H9 (cell line): ENCODE data around the gene GAGE13. TPM values are rescaled to one million over a fixed set of nuclear protein-coding genes. Genes with fewer than 3 reads are reported as not detected.

ENCODE experiments used
- DNase-seq: peaks from one replicate; pipeline ENCODE4 v3.0.0-alpha.2; 2017
- H2AFZ ChIP-seq: one replicate; pipeline ENCODE4 v1.6.1; 2013; ENCODE audit warnings: mild to moderate bottlenecking, low read length, control low read depth, moderate library complexity
- H2AK5ac ChIP-seq: 2 replicates; pipeline ENCODE4 v1.6.1; 2013; ENCODE audit warnings: low read length, control low read depth, mixed read lengths; ENCODE audit not compliant: insufficient read length
- H2BK120ac ChIP-seq: one replicate; pipeline ENCODE4 v1.6.1; 2013; ENCODE audit warnings: low read depth, mild to moderate bottlenecking, low read length, control low read depth, inconsistent platforms; ENCODE audit not compliant: poor library complexity, severe bottlenecking
- H2BK12ac ChIP-seq: 2 replicates; pipeline ENCODE4 v1.6.1; 2013; ENCODE audit warnings: low read length, control low read depth, mixed read lengths, low read depth; ENCODE audit not compliant: insufficient read length
- H2BK15ac ChIP-seq: 2 replicates; pipeline ENCODE4 v1.6.1; 2013; ENCODE audit warnings: low read depth, low read length, control low read depth
- H2BK20ac ChIP-seq: one replicate; pipeline ENCODE4 v1.6.1; 2013; ENCODE audit warnings: low read depth, mild to moderate bottlenecking, low read length, control low read depth, inconsistent platforms; ENCODE audit not compliant: poor library complexity, severe bottlenecking
- H2BK5ac ChIP-seq: 2 replicates; pipeline ENCODE4 v1.6.1; 2013; ENCODE audit warnings: low read length, control low read depth, mixed read lengths; ENCODE audit not compliant: insufficient read length
- H3K14ac ChIP-seq: 2 replicates; pipeline ENCODE4 v1.6.1; 2013; ENCODE audit warnings: low read length, control low read depth; ENCODE audit not compliant: insufficient read depth
- H3K18ac ChIP-seq: 2 replicates; pipeline ENCODE4 v1.6.1; 2013; ENCODE audit warnings: low read depth, mild to moderate bottlenecking, mixed read lengths, low read length, control low read depth; ENCODE audit not compliant: insufficient read length
- H3K23ac ChIP-seq: 2 replicates; pipeline ENCODE4 v1.6.1; 2013; ENCODE audit warnings: low read length, control low read depth, mixed read lengths, low read depth; ENCODE audit not compliant: insufficient read length
- H3K23me2 ChIP-seq: 2 replicates; pipeline ENCODE4 v1.6.1; 2013; ENCODE audit warnings: low read depth, mild to moderate bottlenecking, mixed read lengths, low read length, control low read depth; ENCODE audit not compliant: insufficient read length, poor library complexity, severe bottlenecking
- H3K27ac ChIP-seq: 2 replicates; pipeline ENCODE4 v1.5.1; 2013; ENCODE audit warnings: low read length, control low read depth, mixed read lengths, low read depth; ENCODE audit not compliant: insufficient read length
- H3K27me3 ChIP-seq: 2 replicates; pipeline ENCODE4 v1.6.1; 2013; ENCODE audit warnings: low read length, control low read depth, inconsistent platforms; ENCODE audit not compliant: insufficient read depth
- H3K4ac ChIP-seq: 2 replicates; pipeline ENCODE4 v1.6.1; 2013; ENCODE audit warnings: low read depth, mild to moderate bottlenecking, control low read depth, inconsistent platforms, low read length, moderate library complexity
- H3K4me1 ChIP-seq: 2 replicates; pipeline ENCODE4 v1.6.1; 2013; ENCODE audit warnings: low read length, control low read depth, inconsistent platforms; ENCODE audit not compliant: insufficient read depth
- H3K4me2 ChIP-seq: 2 replicates; pipeline ENCODE4 v1.6.1; 2013; ENCODE audit warnings: low read length, control low read depth, mixed read lengths; ENCODE audit not compliant: insufficient read length, insufficient read depth
- H3K56ac ChIP-seq: 2 replicates; pipeline ENCODE4 v1.6.1; 2013; ENCODE audit warnings: low read depth, mild to moderate bottlenecking, mixed read lengths, low read length, control low read depth; ENCODE audit not compliant: insufficient read length
- H3K79me1 ChIP-seq: 2 replicates; pipeline ENCODE4 v1.6.1; 2013; ENCODE audit warnings: low read depth, mild to moderate bottlenecking, moderate library complexity, low read length, control low read depth, inconsistent platforms; ENCODE audit not compliant: insufficient read depth, poor library complexity, severe bottlenecking
- H3K79me2 ChIP-seq: 2 replicates; pipeline ENCODE4 v1.6.1; 2013; ENCODE audit warnings: low read length, control low read depth, inconsistent platforms; ENCODE audit not compliant: insufficient read depth
- H3K9ac ChIP-seq: 2 replicates; pipeline ENCODE4 v1.6.1; 2013; ENCODE audit warnings: low read length, control low read depth, mixed read lengths; ENCODE audit not compliant: insufficient read length; ENCODE audit errors: extremely low read depth
- H3K9me3 ChIP-seq: one replicate; pipeline ENCODE4 v1.6.1; 2013; ENCODE audit warnings: low read depth, low read length, inconsistent platforms; ENCODE audit not compliant: control insufficient read depth
- H3T11ph ChIP-seq: one replicate; pipeline ENCODE4 v1.6.1; 2013; ENCODE audit warnings: mild to moderate bottlenecking, low read length, control low read depth, inconsistent platforms
- H4K20me1 ChIP-seq: one replicate; pipeline ENCODE4 v1.6.1; 2013; ENCODE audit not compliant: control insufficient read depth, insufficient read length, insufficient read depth
- H4K5ac ChIP-seq: 2 replicates; pipeline ENCODE4 v1.6.1; 2013; ENCODE audit warnings: low read depth, mild to moderate bottlenecking, mixed read lengths, low read length, control low read depth; ENCODE audit not compliant: insufficient read length
- H4K8ac ChIP-seq: replicated peaks from 2 replicates; pipeline ENCODE4 v1.6.1; 2013; ENCODE audit warnings: low read length, control low read depth, mixed read lengths, low read depth; ENCODE audit not compliant: insufficient read length
- H4K91ac ChIP-seq: 2 replicates; pipeline ENCODE4 v1.6.1; 2013; ENCODE audit warnings: low read depth, mild to moderate bottlenecking, moderate library complexity, mixed read lengths, low read length, control low read depth; ENCODE audit not compliant: insufficient read length
- H3K27ac Mint-ChIP-seq, 3 experiments: 2 replicates in 2 of 3; 3 replicates in 1 of 3; pipeline ENCODE4 v1.8.0; 2020 to 2021; ENCODE audit warnings: mixed read lengths in 3 of 3, mild to moderate bottlenecking in 1 of 3, moderate library complexity in 1 of 3
- H3K27me3 Mint-ChIP-seq: 2 replicates; pipeline ENCODE4 v1.8.0; 2021; ENCODE audit warnings: low read depth, mild to moderate bottlenecking, moderate library complexity, mixed read lengths
- H3K36me3 Mint-ChIP-seq, 3 experiments: 2 replicates in 2 of 3; 3 replicates in 1 of 3; pipeline ENCODE4 v1.8.0; 2020 to 2021; ENCODE audit warnings: low read depth in 3 of 3, mixed read lengths in 3 of 3; ENCODE audit not compliant: insufficient read depth in 1 of 3
- H3K4me1 Mint-ChIP-seq, 2 experiments: 2 replicates each; pipeline ENCODE4 v1.8.0; 2020; ENCODE audit warnings: mixed read lengths in 2 of 2
- H3K4me3 Mint-ChIP-seq, 2 experiments: 2 replicates in 1 of 2; 3 replicates in 1 of 2; pipeline ENCODE4 v1.8.0; 2020 to 2021; ENCODE audit warnings: mild to moderate bottlenecking in 2 of 2, mixed read lengths in 2 of 2, moderate library complexity in 1 of 2
- H3K9me3 Mint-ChIP-seq, 2 experiments: 2 replicates in 1 of 2; 3 replicates in 1 of 2; pipeline ENCODE4 v1.8.0; 2020; ENCODE audit warnings: mild to moderate bottlenecking in 2 of 2, mixed read lengths in 2 of 2, moderate library complexity in 1 of 2
- WGBS: extraction: QIAGEN DNeasy Blood & Tissue Kit; methylation state at CpG from one replicate; pipeline ENCODE4 v1.1.7; 2013; ENCODE audit warnings: missing lambda C conversion rate, low lambda C conversion rate, mixed read lengths; ENCODE audit not compliant: insufficient read length; ENCODE audit errors: extremely low coverage; 5-methylcytosine and 5-hydroxymethylcytosine counted together
- total RNA-seq: library from RNA; stranded (reverse); gene quantifications from 2 replicates; pipeline ENCODE4 v1.2.1, GENCODE V29; 2021
- TF ChIP-seq, protein P1 (sequence below): fragments of 200-600 bp; sonication (generic); conservative IDR thresholded peaks from 3 replicates; pipeline ENCODE4 v1.8.0; 2021; ENCODE audit warnings: antibody characterized with exemption, mild to moderate bottlenecking

The GAGE13 gene
- total RNA-seq, 1 experiment from 2014 or later, result not detected

DNA sequence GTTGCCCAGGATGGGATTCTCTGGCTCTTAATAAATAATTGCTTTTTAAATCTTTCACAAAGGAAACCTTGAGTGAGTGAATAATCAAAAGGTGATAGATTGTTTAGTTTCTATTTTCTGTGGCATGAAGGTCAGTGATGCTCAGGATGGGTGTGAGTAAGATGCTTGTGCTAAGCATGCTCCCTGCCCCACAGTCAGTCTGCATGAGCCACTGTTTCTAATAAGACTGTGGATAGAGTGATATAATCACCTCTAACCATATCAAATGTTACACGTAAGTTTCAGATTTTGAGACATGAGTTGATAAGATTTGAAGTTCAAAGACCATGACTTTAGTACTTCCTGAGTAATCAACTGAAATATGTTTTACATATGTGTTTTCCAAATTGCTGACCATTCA, 30.7 kb upstream of the GAGE13 start:
- H3K27ac Mint-ChIP-seq, result no peak overlapping the region
- H3K36me3 Mint-ChIP-seq, result peaks cover 5 to 6% (median 5%) of the 10 kb centered on the region in 3 experiments; a peak in 3 of 7 replicates
- no peak overlapping the region for H2BK20ac ChIP-seq
- no peak overlapping the region for H2BK5ac ChIP-seq
- no peak overlapping the region for H3K4me2 ChIP-seq
- H4K91ac ChIP-seq, result no peak overlapping the region
- H3K4me1 ChIP-seq, result no peaks in the 10 kb centered on the region
- 0 out of 4 replicates have a peak, but pooled peaks cover 0 to 4% of the 10 kb centered on the region in 2 experiments for H3K4me1 Mint-ChIP-seq
- H3K23ac ChIP-seq, result no peak overlapping the region
- no peak overlapping the region for H2BK120ac ChIP-seq
- no peak overlapping the region for H4K5ac ChIP-seq
- peaks cover 35% of the 10 kb centered on the region for H3K9me3 ChIP-seq
- H3T11ph ChIP-seq, result no peak overlapping the region
- no peaks in the 10 kb centered on the region for H3K79me2 ChIP-seq
- H3K9ac ChIP-seq, result no peak overlapping the region
- H3K56ac ChIP-seq, result no peak overlapping the region
- no peak overlapping the region for H3K4ac ChIP-seq
- H3K27me3 Mint-ChIP-seq, result peaks cover 2% of the 10 kb centered on the region; the same call in 1 of the 2 replicates
- H3K79me1 ChIP-seq, result no peaks in the 10 kb centered on the region
- no peak overlapping the region for H4K8ac ChIP-seq
- no peak overlapping the region for H3K18ac ChIP-seq
- no peaks in the 10 kb centered on the region for H3K27me3 ChIP-seq
- no peaks in the 10 kb centered on the region for H4K20me1 ChIP-seq
- no peaks in the 10 kb centered on the region for H3K23me2 ChIP-seq
- H3K4me3 Mint-ChIP-seq, result no peak overlapping the region
- TF ChIP-seq, protein P1, sequence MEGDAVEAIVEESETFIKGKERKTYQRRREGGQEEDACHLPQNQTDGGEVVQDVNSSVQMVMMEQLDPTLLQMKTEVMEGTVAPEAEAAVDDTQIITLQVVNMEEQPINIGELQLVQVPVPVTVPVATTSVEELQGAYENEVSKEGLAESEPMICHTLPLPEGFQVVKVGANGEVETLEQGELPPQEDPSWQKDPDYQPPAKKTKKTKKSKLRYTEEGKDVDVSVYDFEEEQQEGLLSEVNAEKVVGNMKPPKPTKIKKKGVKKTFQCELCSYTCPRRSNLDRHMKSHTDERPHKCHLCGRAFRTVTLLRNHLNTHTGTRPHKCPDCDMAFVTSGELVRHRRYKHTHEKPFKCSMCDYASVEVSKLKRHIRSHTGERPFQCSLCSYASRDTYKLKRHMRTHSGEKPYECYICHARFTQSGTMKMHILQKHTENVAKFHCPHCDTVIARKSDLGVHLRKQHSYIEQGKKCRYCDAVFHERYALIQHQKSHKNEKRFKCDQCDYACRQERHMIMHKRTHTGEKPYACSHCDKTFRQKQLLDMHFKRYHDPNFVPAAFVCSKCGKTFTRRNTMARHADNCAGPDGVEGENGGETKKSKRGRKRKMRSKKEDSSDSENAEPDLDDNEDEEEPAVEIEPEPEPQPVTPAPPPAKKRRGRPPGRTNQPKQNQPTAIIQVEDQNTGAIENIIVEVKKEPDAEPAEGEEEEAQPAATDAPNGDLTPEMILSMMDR, result no peak
- no peak overlapping the region for H2AFZ ChIP-seq
- no CpG with 5 or more reads among the region's 1 CpG for WGBS
- no peak overlapping the region for H3K14ac ChIP-seq
- DNase-seq, result no peak
- peaks cover 67 to 68% of the 10 kb centered on the region in 2 experiments for H3K9me3 Mint-ChIP-seq
- no peak overlapping the region for H2BK12ac ChIP-seq
- H2BK15ac ChIP-seq, result no peak overlapping the region
- no peak overlapping the region for H2AK5ac ChIP-seq
- H3K27ac ChIP-seq, result no peak overlapping the region
